CD14-positive monocyte (primary cell): Measurements from ENCODE around the gene OSBPL1A. TPM values are rescaled to one million over a fixed set of nuclear protein-coding genes. Genes with fewer than 3 reads are reported as not detected.
A peak's percentile ranks its signal among the peaks of the same experiment; 100 is the strongest.
"Not testable (repeated sequence)": the region's sequence is repeated elsewhere in the genome, so short reads cannot be mapped to it uniquely, and the experiment has no call there.

ENCODE experiments used
- DNase-seq, 3 donors: peaks; one replicate each; pipeline ENCODE4 v3.0.0-alpha.2; 2011 to 2022
- H2AFZ ChIP-seq: 2 replicates; pipeline ENCODE4 v1.6.0; 2012; ENCODE audit warnings: mild to moderate bottlenecking, low read depth, low read length, inconsistent platforms; ENCODE audit not compliant: insufficient read depth, poor library complexity, severe bottlenecking
- H3K27ac ChIP-seq, 2 donors: 1 replicate in 1 of 2; 2 replicates in 1 of 2; pipeline ENCODE4 v1.5.1; 2012 to 2013; ENCODE audit warnings: low read length in 2 of 2, control low read depth in 1 of 2, inconsistent platforms in 1 of 2, low read depth in 1 of 2, mild to moderate bottlenecking in 1 of 2
- H3K27me3 ChIP-seq, 2 donors: one replicate each; pipeline versions ENCODE4 v1.6.0 to v1.6.1; 2011 to 2013; ENCODE audit warnings: low read length in 2 of 2; ENCODE audit not compliant: control insufficient read depth in 2 of 2, insufficient read depth in 2 of 2
- H3K36me3 ChIP-seq, 2 donors: replicated peaks in 1 of 2; 1 replicate in 1 of 2; 2 replicates in 1 of 2; pipeline versions ENCODE4 v1.5.1 to v1.6.1; 2012 to 2013; ENCODE audit warnings: low read length in 2 of 2, control low read depth in 1 of 2, inconsistent platforms in 1 of 2, mild to moderate bottlenecking in 1 of 2; ENCODE audit not compliant: insufficient read depth in 2 of 2, control insufficient read depth in 1 of 2
- H3K4me1 ChIP-seq, 2 donors: 1 replicate in 1 of 2; 2 replicates in 1 of 2; pipeline versions ENCODE4 v1.5.1 to v1.6.1; 2012 to 2013; ENCODE audit warnings: low read length in 2 of 2, control low read depth in 1 of 2, inconsistent platforms in 1 of 2, mild to moderate bottlenecking in 1 of 2, moderate library complexity in 1 of 2; ENCODE audit not compliant: insufficient read depth in 2 of 2, control insufficient read depth in 1 of 2
- H3K4me2 ChIP-seq: replicated peaks from 2 replicates; pipeline ENCODE3; 2012; ENCODE audit warnings: low read length, moderate library complexity, mild to moderate bottlenecking; ENCODE audit not compliant: poor library complexity, severe bottlenecking; ENCODE audit errors: extremely low read depth
- H3K4me3 ChIP-seq, 3 experiments: fragments of 200-600 bp in 1 of 3; sonication (generic) in 1 of 3; replicated peaks in 1 of 3; 1 replicate in 2 of 3; 2 replicates in 1 of 3; pipeline ENCODE4 v1.5.1; 2011 to 2013; ENCODE audit warnings: low read length in 3 of 3, mild to moderate bottlenecking in 3 of 3, control low read depth in 2 of 3, low read depth in 2 of 3, inconsistent platforms in 1 of 3, moderate library complexity in 1 of 3
- H3K79me2 ChIP-seq: 2 replicates; pipeline ENCODE4 v1.6.0; 2012; ENCODE audit warnings: mild to moderate bottlenecking, control low read depth, inconsistent platforms, low read length, moderate library complexity; ENCODE audit not compliant: insufficient read depth
- H3K9ac ChIP-seq: 2 replicates; pipeline ENCODE4 v1.6.0; 2017; ENCODE audit warnings: low read length, mild to moderate bottlenecking; ENCODE audit not compliant: insufficient read depth, poor library complexity, severe bottlenecking
- H3K9me3 ChIP-seq, 2 donors: replicated peaks in 1 of 2; 1 replicate in 1 of 2; 2 replicates in 1 of 2; pipeline versions ENCODE4 v1.5.1 to v1.6.1; 2012 to 2013; ENCODE audit warnings: low read length in 2 of 2, control low read depth in 1 of 2; ENCODE audit not compliant: control insufficient read depth in 1 of 2, insufficient read depth in 1 of 2
- H4K20me1 ChIP-seq: 2 replicates; pipeline ENCODE4 v1.6.0; 2012; ENCODE audit warnings: mild to moderate bottlenecking, low read length, control low read depth, moderate library complexity; ENCODE audit not compliant: insufficient read depth
- H3K27ac Mint-ChIP-seq, 7 donors: one replicate each; pipeline ENCODE4 v1.8.0; 2020; ENCODE audit warnings: mild to moderate bottlenecking in 7 of 7, mixed read lengths in 7 of 7, moderate library complexity in 6 of 7, inconsistent platforms in 2 of 7
- H3K27me3 Mint-ChIP-seq, 3 donors: one replicate each; pipeline ENCODE4 v1.8.0; 2021 to 2022; ENCODE audit warnings: low read depth in 3 of 3, mild to moderate bottlenecking in 3 of 3, mixed read lengths in 3 of 3, moderate library complexity in 3 of 3, inconsistent platforms in 1 of 3
- H3K36me3 Mint-ChIP-seq, 2 donors: one replicate each; pipeline ENCODE4 v1.8.0; 2020; ENCODE audit warnings: mixed read lengths in 2 of 2, inconsistent platforms in 1 of 2, mild to moderate bottlenecking in 1 of 2
- H3K4me1 Mint-ChIP-seq: one replicate; pipeline ENCODE4 v1.8.0; 2020; ENCODE audit warnings: mild to moderate bottlenecking, mixed read lengths
- H3K4me3 Mint-ChIP-seq, 2 donors: one replicate each; pipeline ENCODE4 v1.8.0; 2020; ENCODE audit warnings: mild to moderate bottlenecking in 2 of 2, mixed read lengths in 2 of 2, moderate library complexity in 1 of 2
- H3K9me3 Mint-ChIP-seq, 7 donors: one replicate each; pipeline ENCODE4 v1.8.0; 2020 to 2022; ENCODE audit warnings: mixed read lengths in 7 of 7, mild to moderate bottlenecking in 6 of 7, moderate library complexity in 6 of 7, inconsistent platforms in 2 of 7
- WGBS: methylation state at CpG from one replicate; pipeline ENCODE4 v1.1.5; 2013; ENCODE audit warnings: missing lambda C conversion rate; ENCODE audit not compliant: insufficient coverage; 5-methylcytosine and 5-hydroxymethylcytosine counted together
- intact Hi-C, 2 donors: fragments of 100-400 bp; cut with micrococcal nuclease; formaldehyde crosslinking; loops; one replicate each; pipeline versions ENCODE4 v1.15.0 to v1.15.1; 2023
- polyA plus RNA-seq, 3 donors: library from polyadenylated mRNA; depleted of rRNA in 1 of 3; unstranded in 2 of 3; stranded (reverse) in 1 of 3; fragments of 300-500 nt in 2 of 3; fragments of >200 nt in 1 of 3; fragmentation: Illumina TruSeq in 2 of 3; gene quantifications; 1 replicate in 2 of 3; 2 replicates in 1 of 3; pipeline ENCODE4 v1.2.3, GENCODE V29; 2012 to 2021
- TF ChIP-seq, protein P1 (sequence below): fragments of 200-600 bp; IDR thresholded peaks from one replicate; pipeline ENCODE4 v1.8.0; 2022; ENCODE audit warnings: antibody characterized with exemption, mild to moderate bottlenecking

The OSBPL1A gene
- polyA plus RNA-seq, 3 donors = 6.3 to 9.1 (median 7.1) TPM

DNA sequence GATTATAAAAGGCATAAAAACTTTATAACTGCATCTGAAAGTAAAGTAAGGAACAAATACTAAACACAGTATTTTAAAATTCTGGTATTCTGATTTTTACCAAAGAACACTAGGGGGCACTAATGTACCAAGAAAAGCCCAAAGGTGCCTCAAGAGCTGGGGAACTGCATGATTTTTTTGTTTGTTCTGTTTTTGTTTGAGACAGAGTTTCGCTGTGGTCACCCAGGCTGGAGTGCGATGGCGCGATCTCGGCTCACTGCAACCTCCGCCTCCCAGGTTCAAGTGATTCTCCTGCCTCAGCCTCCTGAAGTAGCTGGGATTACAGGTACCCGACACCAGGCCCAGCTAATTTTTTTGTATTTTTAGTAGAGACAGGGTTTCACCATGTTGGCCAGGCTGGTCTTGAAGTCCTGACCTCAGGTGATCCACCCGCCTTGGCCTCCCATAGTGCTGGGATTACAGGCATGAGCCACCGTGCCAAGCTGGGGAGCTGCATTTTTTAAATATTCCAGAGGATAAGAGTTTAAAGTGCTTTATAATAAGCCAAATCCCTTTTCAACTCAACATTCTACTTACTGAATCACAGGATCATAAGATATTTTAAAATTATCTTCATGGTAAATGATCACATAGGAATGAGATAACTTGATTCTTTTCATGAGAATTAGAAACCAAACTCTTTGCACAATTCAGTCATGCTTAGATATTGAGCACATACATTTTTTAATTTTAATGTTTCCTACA lies 37.7 kb downstream of the OSBPL1A start:
- Histone ChIP-seq H3K9ac (peak overlapping the region; percentile 35), H3K4me2 (peak overlapping the region; percentile 39), H2AFZ (peak overlapping the region; percentile 66), H3K36me3 (peaks cover 11 to 44% of the 10 kb centered on the region in 2 donors)
- H3K9me3 Mint-ChIP-seq, H3K27me3 Mint-ChIP-seq, H3K27ac ChIP-seq, H3K79me2 ChIP-seq, H3K4me1 ChIP-seq, H4K20me1 ChIP-seq, H3K27me3 ChIP-seq, H3K9me3 ChIP-seq, H3K4me3 ChIP-seq, H3K4me1 Mint-ChIP-seq: not testable (repeated sequence)
- Mint-ChIP-seq H3K4me3 (peak overlapping the region; percentile 34 to 72), H3K36me3 (peaks cover 31 to 36% of the 10 kb centered on the region in 2 donors), H3K27ac (peak overlapping the region in 2 of 7 donors; percentile 34 to 41)
- intact Hi-C loops = loop anchor here (2.0 to 5.0 kb wide), 4 partner anchors 37 to 367 kb away; partner anchors contain the start of gene OSBPL1A (in 1 of the 2)
- DNase-seq = peak; percentile 51 to 69 (median 62)
- 13% methylated on average over 7 of the region's 9 CpGs for WGBS
- TF ChIP-seq, protein P1, sequence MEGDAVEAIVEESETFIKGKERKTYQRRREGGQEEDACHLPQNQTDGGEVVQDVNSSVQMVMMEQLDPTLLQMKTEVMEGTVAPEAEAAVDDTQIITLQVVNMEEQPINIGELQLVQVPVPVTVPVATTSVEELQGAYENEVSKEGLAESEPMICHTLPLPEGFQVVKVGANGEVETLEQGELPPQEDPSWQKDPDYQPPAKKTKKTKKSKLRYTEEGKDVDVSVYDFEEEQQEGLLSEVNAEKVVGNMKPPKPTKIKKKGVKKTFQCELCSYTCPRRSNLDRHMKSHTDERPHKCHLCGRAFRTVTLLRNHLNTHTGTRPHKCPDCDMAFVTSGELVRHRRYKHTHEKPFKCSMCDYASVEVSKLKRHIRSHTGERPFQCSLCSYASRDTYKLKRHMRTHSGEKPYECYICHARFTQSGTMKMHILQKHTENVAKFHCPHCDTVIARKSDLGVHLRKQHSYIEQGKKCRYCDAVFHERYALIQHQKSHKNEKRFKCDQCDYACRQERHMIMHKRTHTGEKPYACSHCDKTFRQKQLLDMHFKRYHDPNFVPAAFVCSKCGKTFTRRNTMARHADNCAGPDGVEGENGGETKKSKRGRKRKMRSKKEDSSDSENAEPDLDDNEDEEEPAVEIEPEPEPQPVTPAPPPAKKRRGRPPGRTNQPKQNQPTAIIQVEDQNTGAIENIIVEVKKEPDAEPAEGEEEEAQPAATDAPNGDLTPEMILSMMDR = peak; percentile 73

DNA sequence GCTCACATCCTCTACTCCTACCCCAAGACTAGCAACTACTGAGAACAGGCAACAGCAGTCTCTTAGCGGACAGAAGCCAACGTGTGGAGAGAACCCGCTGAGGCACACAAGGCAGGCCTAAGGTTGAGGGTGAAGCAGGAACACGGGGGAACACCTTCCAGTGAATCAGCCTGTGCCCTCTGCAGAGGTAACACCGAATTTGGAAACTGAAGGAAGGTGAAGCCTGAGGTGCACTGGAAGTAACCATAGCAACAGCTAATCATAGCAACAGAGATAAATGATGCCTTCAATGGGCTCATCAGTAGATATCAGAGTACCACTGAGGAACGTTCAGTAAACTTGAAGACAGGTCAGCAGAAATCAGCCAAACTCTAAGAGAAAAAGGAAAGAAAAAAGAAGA lies 43.3 kb downstream of the OSBPL1A start:
- H3K36me3 Mint-ChIP-seq = peaks cover 13 to 16% of the 10 kb centered on the region in 2 donors
- intact Hi-C loops = no loop called here
- no peaks in the 10 kb centered on the region for H3K4me1 ChIP-seq
- DNase-seq = no peak
- no peak overlapping the region for H3K4me3 ChIP-seq
- H3K79me2 ChIP-seq = no peaks in the 10 kb centered on the region
- TF ChIP-seq, protein P1 = no peak
- no peaks in the 10 kb centered on the region for H3K27me3 ChIP-seq
- no peaks in the 10 kb centered on the region for H3K27me3 Mint-ChIP-seq
- H4K20me1 ChIP-seq = no peaks in the 10 kb centered on the region
- H3K9me3 ChIP-seq = no peaks in the 10 kb centered on the region
- no peak overlapping the region for H3K27ac ChIP-seq
- WGBS = 89% methylated on average over 5 of the region's 6 CpGs
- H3K9me3 Mint-ChIP-seq = peaks cover 0 to 2% (median 0%) of the 10 kb centered on the region in 7 donors
- H3K4me2 ChIP-seq = no peak overlapping the region
- no peaks in the 10 kb centered on the region for H3K4me1 Mint-ChIP-seq
- no peak overlapping the region for H3K9ac ChIP-seq
- peak overlapping the region in 1 of 7 donors; percentile 45 for H3K27ac Mint-ChIP-seq
- H3K36me3 ChIP-seq = peaks cover 0 to 4% of the 10 kb centered on the region in 2 donors
- H3K4me3 Mint-ChIP-seq = no peak overlapping the region
- no peak overlapping the region for H2AFZ ChIP-seq
